ENCODE results near the gene OMD. TPM values are rescaled to one million over a fixed set of nuclear protein-coding genes. Genes with fewer than 3 reads are reported as not detected.

Gene OMD
- polyA plus RNA-seq, 1 donor from 2014 or later, result not detected

DNA sequence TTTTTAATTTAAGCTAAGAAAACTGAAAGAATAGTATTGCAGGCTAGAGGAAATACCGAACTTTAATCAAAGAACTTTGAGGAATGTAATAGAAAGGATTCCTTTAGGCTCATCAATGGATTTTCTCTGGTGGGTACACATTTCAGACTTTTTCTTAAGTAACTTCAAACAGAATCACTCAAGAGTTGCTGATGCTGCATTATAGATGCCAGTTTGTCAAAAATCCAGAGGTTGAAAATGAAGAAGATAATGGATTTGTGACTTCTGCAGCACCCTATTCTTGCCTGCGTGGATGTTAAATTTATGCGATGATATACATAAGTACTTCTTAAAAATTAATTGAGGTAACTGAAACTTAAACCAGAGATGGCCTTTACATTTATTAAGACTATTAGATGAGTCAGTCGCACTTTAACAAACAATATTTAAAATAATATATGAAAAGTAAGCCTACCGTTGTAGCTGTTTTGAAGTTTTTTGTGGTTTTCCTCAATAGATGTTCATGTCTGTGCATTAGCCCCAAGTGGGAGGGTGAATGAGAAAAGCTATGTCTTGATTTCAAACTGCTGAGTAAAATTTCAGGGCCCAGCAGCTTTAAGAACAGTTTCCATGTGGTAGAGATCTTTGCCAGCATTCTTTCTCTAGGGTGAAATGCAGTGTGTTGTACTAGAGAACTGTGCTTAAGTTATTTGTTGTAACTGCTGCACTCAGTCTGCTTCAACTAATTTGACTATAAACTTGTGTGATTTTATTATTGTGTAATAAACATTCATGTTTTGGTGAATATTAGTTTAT, 20.0 kb downstream of the OMD start, which contains the start of gene OGN:
TSS of gene OGN (minus strand) at position 537 of the 795 bp plus-strand sequence. CDS start 1,171 bp downstream, outside the sequence.
- H3K36me3 ChIP-seq (ENCODE audit: insufficient read depth, low read length), result no peaks in the 10 kb centered on the region
- no peaks in the 10 kb centered on the region for H4K20me1 ChIP-seq (ENCODE audit: insufficient read depth)
- no peak within 1 kb of the TSS for H3K9ac ChIP-seq (ENCODE audit: low read length)
- no peak within 1 kb of the TSS for H2AFZ ChIP-seq (ENCODE audit: low read depth, low read length)
- no peak for TF ChIP-seq POLR2AphosphoS5 (IDR thresholded peaks at IDR 0.05)
- TF ChIP-seq, protein P1, sequence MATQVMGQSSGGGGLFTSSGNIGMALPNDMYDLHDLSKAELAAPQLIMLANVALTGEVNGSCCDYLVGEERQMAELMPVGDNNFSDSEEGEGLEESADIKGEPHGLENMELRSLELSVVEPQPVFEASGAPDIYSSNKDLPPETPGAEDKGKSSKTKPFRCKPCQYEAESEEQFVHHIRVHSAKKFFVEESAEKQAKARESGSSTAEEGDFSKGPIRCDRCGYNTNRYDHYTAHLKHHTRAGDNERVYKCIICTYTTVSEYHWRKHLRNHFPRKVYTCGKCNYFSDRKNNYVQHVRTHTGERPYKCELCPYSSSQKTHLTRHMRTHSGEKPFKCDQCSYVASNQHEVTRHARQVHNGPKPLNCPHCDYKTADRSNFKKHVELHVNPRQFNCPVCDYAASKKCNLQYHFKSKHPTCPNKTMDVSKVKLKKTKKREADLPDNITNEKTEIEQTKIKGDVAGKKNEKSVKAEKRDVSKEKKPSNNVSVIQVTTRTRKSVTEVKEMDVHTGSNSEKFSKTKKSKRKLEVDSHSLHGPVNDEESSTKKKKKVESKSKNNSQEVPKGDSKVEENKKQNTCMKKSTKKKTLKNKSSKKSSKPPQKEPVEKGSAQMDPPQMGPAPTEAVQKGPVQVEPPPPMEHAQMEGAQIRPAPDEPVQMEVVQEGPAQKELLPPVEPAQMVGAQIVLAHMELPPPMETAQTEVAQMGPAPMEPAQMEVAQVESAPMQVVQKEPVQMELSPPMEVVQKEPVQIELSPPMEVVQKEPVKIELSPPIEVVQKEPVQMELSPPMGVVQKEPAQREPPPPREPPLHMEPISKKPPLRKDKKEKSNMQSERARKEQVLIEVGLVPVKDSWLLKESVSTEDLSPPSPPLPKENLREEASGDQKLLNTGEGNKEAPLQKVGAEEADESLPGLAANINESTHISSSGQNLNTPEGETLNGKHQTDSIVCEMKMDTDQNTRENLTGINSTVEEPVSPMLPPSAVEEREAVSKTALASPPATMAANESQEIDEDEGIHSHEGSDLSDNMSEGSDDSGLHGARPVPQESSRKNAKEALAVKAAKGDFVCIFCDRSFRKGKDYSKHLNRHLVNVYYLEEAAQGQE (IDR thresholded peaks at IDR 0.05; ENCODE audit: borderline replicate concordance), result no peak
- TF ChIP-seq EP300 (conservative IDR thresholded peaks at IDR 0.05; ENCODE audit: poor library complexity, severe bottlenecking), result no peak
- no peak for TF ChIP-seq MXI1 (conservative IDR thresholded peaks at IDR 0.05; ENCODE audit: poor library complexity, severe bottlenecking)
- TF ChIP-seq RAD21 (conservative IDR thresholded peaks at IDR 0.05), result no peak
- no peak for TF ChIP-seq SMC3 (conservative IDR thresholded peaks at IDR 0.05; ENCODE audit: poor library complexity)
- TF ChIP-seq, protein P2, sequence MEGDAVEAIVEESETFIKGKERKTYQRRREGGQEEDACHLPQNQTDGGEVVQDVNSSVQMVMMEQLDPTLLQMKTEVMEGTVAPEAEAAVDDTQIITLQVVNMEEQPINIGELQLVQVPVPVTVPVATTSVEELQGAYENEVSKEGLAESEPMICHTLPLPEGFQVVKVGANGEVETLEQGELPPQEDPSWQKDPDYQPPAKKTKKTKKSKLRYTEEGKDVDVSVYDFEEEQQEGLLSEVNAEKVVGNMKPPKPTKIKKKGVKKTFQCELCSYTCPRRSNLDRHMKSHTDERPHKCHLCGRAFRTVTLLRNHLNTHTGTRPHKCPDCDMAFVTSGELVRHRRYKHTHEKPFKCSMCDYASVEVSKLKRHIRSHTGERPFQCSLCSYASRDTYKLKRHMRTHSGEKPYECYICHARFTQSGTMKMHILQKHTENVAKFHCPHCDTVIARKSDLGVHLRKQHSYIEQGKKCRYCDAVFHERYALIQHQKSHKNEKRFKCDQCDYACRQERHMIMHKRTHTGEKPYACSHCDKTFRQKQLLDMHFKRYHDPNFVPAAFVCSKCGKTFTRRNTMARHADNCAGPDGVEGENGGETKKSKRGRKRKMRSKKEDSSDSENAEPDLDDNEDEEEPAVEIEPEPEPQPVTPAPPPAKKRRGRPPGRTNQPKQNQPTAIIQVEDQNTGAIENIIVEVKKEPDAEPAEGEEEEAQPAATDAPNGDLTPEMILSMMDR (IDR thresholded peaks at IDR 0.05; ENCODE audit: poor library complexity, severe bottlenecking), result no peak
- no peak for TF ChIP-seq EZH2 (IDR thresholded peaks at IDR 0.05; ENCODE audit: borderline replicate concordance, insufficient read depth, low read length, poor library complexity, severe bottlenecking)
- no peak within 1 kb of the TSS for H3K27ac ChIP-seq (ENCODE audit: low read length)
- H3K79me2 ChIP-seq (replicated peaks; ENCODE audit: insufficient read depth, low read length), result no peaks in the 10 kb centered on the region
- no peaks in the 10 kb centered on the region for H3K27me3 ChIP-seq (ENCODE audit: insufficient read depth, low read depth, low read length)
- H3K9me2 ChIP-seq (ENCODE audit: insufficient read depth, low read length), result no peaks in the 10 kb centered on the region
- H3K4me3 ChIP-seq (ENCODE audit: low read length), result no peak within 1 kb of the TSS
- no peaks in the 10 kb centered on the region for H3F3A ChIP-seq (ENCODE audit: insufficient read depth, low read length, poor library complexity, severe bottlenecking)
- H3K9me3 ChIP-seq (ENCODE audit: low read length), result no peaks in the 10 kb centered on the region
- no peak within 1 kb of the TSS for H3K4me2 ChIP-seq (ENCODE audit: low read length)

DNA sequence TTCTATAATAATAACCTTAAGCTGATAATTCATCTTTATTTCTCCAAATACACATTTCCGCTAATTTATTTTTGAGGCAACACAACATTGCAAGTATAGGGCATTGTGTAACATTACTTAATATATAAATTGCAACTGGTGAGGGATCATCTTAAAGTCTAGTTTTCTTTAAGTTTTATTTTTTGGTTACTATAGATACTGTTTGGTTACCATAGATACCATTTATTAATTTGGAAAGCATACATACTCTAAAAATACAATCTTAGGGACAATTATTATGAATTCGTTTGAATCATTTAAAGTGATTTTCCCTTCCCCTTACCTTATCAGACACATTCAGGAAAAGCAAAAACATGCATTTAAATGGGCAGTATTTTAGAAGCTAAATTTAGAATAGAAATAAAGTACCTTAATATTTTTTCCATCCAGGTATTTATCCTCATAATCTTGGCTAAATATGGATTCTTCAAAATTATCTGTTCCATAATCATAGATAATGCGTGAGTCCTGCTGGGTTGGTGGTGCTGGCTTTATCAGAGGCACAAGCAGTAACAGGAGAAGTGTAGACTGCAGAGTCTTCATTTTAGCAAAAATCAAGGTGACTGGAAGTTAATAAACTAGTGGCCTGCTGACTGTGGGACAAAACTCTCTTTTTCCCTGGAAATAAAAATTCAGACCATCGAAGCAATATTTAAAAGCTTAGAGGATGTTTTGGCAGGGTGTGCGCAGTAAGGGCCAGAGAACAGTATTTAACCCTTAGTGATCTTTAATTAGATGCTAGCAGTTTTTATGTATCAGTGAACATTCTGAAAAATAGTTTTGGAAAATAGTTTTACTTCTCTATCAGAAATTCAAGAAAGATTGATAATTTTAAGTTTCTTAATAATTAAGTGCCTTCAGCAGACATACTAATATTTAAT, 21.2 kb downstream of the OMD start:
- Histone ChIP-seq H3K27ac (ENCODE audit: low read length) (no peak overlapping the region), H3K9me2 (ENCODE audit: insufficient read depth, low read length) (no peaks in the 10 kb centered on the region)
- TF ChIP-seq EP300 (conservative IDR thresholded peaks at IDR 0.05; ENCODE audit: poor library complexity, severe bottlenecking) (no peak), RAD21 (conservative IDR thresholded peaks at IDR 0.05) (no peak), POLR2AphosphoS5 (IDR thresholded peaks at IDR 0.05) (no peak), TAF1 (IDR thresholded peaks at IDR 0.05; ENCODE audit: low read depth) (no peak), SMC3 (conservative IDR thresholded peaks at IDR 0.05; ENCODE audit: poor library complexity) (no peak)
- TF ChIP-seq, protein P1 (IDR thresholded peaks at IDR 0.05; ENCODE audit: borderline replicate concordance), result no peak
- TF ChIP-seq, protein P2 (IDR thresholded peaks at IDR 0.05; ENCODE audit: poor library complexity, severe bottlenecking), result no peak

More for the DNA sequence above, 21.2 kb downstream of the OMD start:
- Histone ChIP-seq H3K4me2 (ENCODE audit: low read length) (no peak overlapping the region), H3K79me2 (replicated peaks; ENCODE audit: insufficient read depth, low read length) (no peaks in the 10 kb centered on the region), H3K4me3 (ENCODE audit: low read length) (no peak overlapping the region), H2AFZ (ENCODE audit: low read depth, low read length) (no peak overlapping the region), H3K36me3 (ENCODE audit: insufficient read depth, low read length) (no peaks in the 10 kb centered on the region), H3K9ac (ENCODE audit: low read length) (no peak overlapping the region), H3K9me3 (ENCODE audit: low read length) (no peaks in the 10 kb centered on the region), H4K20me1 (ENCODE audit: insufficient read depth) (no peaks in the 10 kb centered on the region), H3K27me3 (ENCODE audit: insufficient read depth, low read depth, low read length) (no peaks in the 10 kb centered on the region), H3F3A (ENCODE audit: insufficient read depth, low read length, poor library complexity, severe bottlenecking) (no peaks in the 10 kb centered on the region)
